KOPT-K1 (cell line): ENCODE measurements around the gene NBDY.
"Not testable (repeated sequence)": the region's sequence is repeated elsewhere in the genome, so short reads cannot be mapped to it uniquely, and the experiment has no call there.

Source experiments
- H3K27ac ChIP-seq: fragments of 200-600 bp; sonication (generic); 2 replicates; pipeline ENCODE4 v1.5.1; 2016; ENCODE audit warnings: antibody characterized with exemption, mild to moderate bottlenecking, low read depth, low read length; ENCODE audit not compliant: poor library complexity, severe bottlenecking
- H3K36me3 ChIP-seq: fragments of 200-600 bp; sonication (generic); 2 replicates; pipeline ENCODE4 v1.5.1; 2017; ENCODE audit warnings: antibody characterized with exemption, mild to moderate bottlenecking, low read length, moderate library complexity; ENCODE audit not compliant: insufficient read depth
- H3K9me3 ChIP-seq: fragments of 200-600 bp; sonication (generic); 2 replicates; pipeline ENCODE4 v1.5.1; 2017; ENCODE audit warnings: antibody characterized with exemption, low read length, mild to moderate bottlenecking; ENCODE audit not compliant: insufficient read depth, poor library complexity, severe bottlenecking

The NBDY gene

DNA sequence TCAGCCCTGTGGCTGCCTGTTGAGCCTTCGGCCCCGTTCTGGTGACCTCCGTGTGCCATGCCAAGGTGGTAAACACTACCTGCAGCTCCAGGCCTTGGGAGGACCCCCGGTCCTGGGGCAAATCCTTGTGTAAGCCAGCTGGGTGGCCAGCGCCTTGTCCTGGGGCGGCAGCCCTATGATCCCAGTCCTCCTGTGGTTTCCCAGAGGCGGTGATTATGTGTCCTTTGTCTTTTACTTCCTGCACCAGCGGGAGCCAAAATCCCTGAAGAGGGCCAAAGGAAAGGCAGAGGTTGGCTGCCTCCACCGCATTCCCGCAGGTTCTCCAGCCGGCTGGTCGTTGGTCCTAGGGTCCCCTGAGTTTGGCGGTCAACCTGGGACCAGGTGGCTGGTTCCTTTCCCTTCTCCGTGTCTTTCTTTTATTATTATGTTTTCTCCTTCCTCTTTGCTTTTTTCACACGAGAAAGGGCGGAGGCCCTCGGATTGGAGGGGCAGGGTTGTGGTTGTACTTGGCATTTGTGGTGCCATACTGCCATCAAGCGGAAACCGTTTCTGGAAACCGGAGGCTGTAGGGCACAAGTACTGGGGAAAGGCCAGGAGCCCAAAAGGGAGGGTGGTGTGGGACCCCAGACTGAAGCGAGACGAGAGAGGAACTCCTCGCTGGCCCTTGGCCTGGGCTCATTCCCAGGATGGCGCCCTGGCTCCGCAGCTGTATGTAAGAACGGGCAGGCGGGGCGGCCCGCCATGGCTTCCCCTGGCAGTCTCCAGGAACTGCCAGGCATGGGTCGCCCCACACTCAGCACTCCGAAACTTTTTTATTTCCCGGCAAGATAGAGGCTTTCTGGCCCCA is 43.9 kb downstream of the NBDY start:
- H3K27ac ChIP-seq, H3K9me3 ChIP-seq, H3K36me3 ChIP-seq: not testable (repeated sequence)

DNA sequence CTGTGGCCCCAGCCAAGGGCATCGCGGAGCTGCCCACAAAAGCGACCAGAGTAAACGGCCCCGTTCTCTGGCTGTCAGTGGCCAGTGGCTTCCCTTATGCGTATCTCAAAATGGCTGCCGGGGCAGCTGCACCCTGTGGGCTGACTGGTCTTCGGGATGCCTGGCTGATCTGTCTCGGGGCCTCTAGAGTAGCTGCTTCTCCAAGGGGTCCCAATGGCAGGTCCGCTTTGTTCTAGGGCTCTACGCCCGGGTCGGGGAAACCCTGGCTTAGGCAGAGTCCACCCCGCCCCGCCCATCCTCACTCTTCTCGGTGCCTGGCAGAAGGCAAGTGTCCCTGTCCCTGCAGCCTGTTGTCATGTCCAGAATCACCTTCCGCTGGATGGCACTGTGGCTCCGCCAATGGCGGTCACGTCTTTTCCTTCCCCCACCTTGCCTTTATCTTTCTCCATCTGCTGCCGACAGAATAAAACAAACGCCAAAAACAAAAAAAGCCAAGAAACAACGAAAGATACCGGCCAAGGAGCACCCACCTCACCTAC is 44.5 kb downstream of the NBDY start:
- not testable (repeated sequence) for H3K27ac ChIP-seq, H3K9me3 ChIP-seq, H3K36me3 ChIP-seq

DNA sequence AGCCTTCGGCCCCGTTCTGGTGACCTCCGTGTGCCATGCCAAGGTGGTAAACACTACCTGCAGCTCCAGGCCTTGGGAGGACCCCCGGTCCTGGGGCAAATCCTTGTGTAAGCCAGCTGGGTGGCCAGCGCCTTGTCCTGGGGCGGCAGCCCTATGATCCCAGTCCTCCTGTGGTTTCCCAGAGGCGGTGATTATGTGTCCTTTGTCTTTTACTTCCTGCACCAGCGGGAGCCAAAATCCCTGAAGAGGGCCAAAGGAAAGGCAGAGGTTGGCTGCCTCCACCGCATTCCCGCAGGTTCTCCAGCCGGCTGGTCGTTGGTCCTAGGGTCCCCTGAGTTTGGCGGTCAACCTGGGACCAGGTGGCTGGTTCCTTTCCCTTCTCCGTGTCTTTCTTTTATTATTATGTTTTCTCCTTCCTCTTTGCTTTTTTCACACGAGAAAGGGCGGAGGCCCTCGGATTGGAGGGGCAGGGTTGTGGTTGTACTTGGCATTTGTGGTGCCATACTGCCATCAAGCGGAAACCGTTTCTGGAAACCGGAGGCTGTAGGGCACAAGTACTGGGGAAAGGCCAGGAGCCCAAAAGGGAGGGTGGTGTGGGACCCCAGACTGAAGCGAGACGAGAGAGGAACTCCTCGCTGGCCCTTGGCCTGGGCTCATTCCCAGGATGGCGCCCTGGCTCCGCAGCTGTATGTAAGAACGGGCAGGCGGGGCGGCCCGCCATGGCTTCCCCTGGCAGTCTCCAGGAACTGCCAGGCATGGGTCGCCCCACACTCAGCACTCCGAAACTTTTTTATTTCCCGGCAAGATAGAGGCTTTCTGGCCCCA is 49.3 kb downstream of the NBDY start:
- H3K9me3 ChIP-seq, H3K36me3 ChIP-seq, H3K27ac ChIP-seq: not testable (repeated sequence)

DNA sequence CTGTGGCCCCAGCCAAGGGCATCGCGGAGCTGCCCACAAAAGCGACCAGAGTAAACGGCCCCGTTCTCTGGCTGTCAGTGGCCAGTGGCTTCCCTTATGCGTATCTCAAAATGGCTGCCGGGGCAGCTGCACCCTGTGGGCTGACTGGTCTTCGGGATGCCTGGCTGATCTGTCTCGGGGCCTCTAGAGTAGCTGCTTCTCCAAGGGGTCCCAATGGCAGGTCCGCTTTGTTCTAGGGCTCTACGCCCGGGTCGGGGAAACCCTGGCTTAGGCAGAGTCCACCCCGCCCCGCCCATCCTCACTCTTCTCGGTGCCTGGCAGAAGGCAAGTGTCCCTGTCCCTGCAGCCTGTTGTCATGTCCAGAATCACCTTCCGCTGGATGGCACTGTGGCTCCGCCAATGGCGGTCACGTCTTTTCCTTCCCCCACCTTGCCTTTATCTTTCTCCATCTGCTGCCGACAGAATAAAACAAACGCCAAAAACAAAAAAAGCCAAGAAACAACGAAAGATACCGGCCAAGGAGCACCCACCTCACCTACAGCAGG is 50.0 kb downstream of the NBDY start:
- not testable (repeated sequence) for H3K36me3 ChIP-seq, H3K27ac ChIP-seq, H3K9me3 ChIP-seq

DNA sequence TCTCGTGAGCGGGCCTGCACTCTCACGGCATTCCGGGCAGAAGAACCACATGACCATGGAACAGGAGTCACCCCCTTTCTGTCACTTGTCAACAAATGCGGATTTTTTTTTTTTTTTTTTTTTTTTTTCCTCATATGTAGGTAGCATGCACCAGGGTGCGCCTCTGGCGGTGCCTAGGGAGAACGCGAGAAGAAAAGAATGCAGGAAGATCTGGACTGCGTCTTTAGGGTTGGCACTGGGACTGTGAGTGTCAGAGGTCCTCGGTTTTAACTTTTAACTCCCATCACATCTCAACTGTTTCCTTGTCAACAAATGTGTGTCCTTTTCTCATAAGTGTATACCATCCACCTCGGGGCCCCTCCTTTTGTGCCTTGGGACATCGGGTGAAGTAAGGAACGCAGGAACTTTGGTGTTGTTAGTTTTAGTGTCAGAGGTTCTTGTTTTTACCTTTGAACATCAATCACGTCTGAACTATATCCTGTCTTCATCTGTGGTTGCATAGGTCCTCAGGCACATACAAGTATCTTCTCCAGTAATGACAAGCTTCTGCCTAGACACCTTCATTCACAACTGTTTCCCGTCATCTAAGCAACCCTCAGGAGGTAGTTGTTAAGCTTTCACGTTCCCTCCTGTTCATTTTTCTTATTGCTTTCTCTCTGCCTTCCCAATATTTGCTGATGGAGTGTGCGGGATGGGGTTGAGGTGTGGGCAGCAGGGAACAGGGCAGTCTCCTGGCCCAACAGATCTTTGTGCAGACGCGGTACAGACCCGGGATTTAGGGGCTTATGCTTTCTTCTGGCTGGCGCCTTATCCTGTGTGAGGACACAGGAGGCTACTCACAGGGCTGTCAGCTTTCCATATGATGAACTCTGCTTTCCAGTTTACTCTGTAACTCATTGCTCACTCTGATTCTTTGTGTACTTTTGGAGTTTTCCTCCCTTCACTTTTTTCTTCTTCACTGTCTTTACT is 51.9 kb downstream of the NBDY start:
- H3K27ac ChIP-seq, H3K36me3 ChIP-seq, H3K9me3 ChIP-seq: not testable (repeated sequence)

DNA sequence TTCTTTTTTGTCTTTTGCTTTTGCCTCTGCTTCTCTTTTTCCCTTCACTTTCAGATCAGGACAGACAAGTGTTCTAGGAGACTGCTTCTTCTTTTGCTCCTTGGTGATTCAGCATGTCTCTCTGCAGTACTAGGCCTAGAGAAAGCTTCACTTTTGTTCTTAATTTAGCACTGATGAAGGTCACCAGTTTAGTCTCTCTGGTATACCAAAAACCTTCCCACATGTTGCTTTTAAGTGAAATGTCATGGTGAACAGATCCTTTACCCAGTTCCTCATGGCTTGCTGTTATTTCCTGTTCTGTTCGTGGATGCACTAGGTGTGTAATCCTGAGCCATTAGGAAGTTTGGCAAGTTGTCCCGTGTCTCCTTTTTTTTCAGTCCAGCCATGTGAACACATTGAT is 53.3 kb downstream of the NBDY start:
- Histone ChIP-seq H3K27ac (no peak overlapping the region), H3K9me3 (no peaks in the 10 kb centered on the region), H3K36me3 (no peaks in the 10 kb centered on the region; the same call in 1 of the 2 replicates)

DNA sequence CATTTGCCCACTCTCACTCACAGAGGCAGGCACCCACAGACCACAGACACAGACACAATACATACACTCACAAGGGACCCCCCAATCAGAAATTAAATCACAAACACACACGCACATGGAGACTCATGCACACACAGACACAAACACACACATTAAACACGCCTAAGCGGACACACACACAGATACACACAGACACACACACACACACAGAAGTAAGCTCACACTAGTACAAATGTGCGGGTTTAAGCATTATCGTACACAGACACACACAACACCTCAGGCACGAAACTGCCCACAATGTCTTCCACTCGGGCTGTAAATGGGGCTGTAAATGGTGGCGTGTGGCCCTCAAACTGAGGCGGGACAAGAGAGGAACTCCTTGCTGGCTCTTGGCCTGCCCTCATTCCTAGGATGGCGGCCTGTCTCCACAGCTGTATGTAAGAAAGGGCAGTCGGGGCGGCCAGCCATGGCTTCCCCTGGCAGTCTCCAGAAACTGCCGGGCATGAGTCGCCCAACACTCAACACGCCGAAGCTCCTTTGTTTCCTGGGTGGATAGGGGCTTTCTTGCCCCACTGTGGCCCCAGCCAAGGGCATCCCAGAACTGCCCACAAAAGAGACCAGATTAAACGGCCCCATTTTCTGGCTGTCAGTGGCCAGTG is 53.9 kb downstream of the NBDY start:
- H3K9me3 ChIP-seq: no peaks in the 10 kb centered on the region
- no peak overlapping the region for H3K27ac ChIP-seq
- H3K36me3 ChIP-seq: no peaks in the 10 kb centered on the region; the same call in 1 of the 2 replicates

DNA sequence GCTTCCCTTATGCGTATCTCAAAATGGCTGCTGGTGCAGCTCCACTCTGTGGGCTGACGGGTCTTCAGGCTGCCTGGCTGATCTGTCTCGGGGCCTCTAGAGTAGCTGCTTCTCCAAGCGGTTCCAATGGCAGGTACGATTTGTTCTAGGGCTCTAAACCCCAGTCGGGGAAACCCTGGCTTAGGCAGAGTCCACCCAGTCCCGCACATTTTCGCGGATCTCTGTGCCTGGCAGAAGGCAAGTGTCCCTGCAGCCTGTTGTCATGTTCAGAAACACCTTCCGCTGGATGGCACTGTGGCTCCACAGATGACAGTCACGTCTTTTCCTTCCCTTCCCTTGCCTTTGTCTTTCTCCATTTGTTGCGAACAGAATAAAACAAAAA is 54.4 kb downstream of the NBDY start:
- no peaks in the 10 kb centered on the region; the same call in 1 of the 2 replicates for H3K36me3 ChIP-seq
- no peak overlapping the region for H3K27ac ChIP-seq
- H3K9me3 ChIP-seq: no peaks in the 10 kb centered on the region

DNA sequence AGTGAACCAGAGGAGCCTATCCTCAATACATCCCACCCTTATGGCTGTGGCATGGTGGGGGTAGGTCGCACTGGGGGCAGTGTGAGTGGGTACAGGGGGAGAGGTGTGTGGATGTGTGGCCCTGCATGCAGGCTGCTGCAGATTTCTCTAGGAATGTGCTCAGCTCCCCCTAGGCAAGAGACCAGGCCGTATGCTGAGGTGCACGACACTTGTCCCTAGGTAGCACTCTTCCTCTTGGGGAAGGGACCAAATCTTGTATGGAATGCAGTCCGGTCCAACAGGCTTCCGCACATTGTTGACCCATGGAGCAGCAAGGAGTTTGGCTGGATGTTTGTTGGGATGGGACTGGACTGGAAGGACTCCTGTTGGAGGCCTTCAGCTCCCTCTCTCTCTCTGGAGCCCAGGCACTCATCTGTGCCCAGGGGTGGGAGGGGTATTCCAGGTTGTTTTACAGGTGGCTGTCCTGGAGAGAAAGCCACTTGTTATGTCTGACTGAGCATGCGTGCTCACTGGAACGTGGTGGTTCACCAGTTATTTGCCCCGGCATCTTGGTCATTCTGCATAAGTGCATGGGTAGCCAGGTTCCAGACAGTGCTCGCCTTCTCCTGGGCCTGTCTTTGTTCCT is 55.1 kb downstream of the NBDY start:
- no peak overlapping the region for H3K27ac ChIP-seq
- no peaks in the 10 kb centered on the region for H3K9me3 ChIP-seq

DNA sequence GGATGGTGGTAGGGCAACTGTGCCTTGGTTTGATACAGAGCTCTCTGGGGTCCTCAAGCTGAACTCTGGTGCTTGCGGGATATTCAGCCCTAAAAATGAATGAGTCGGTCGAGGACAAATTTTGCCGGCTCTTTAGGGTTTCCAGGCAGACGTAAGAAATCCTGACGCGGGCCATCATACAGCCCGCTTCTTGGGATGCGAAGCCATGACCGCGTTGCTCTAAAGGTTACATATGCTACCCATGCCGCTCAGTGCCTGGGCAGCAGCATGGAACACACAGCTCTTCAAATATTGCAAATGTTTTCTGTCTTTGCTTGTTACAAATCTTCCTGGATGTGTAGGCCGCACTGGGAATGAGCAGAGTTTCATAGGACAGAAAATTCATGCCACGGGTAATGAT is 55.6 kb downstream of the NBDY start:
- Histone ChIP-seq H3K9me3 (no peaks in the 10 kb centered on the region), H3K36me3 (no peaks in the 10 kb centered on the region; the same call in 1 of the 2 replicates), H3K27ac (no peak overlapping the region)

More for the DNA sequence above, 55.1 kb downstream of the NBDY start:
- H3K36me3 ChIP-seq: no peaks in the 10 kb centered on the region; the same call in 1 of the 2 replicates

DNA sequence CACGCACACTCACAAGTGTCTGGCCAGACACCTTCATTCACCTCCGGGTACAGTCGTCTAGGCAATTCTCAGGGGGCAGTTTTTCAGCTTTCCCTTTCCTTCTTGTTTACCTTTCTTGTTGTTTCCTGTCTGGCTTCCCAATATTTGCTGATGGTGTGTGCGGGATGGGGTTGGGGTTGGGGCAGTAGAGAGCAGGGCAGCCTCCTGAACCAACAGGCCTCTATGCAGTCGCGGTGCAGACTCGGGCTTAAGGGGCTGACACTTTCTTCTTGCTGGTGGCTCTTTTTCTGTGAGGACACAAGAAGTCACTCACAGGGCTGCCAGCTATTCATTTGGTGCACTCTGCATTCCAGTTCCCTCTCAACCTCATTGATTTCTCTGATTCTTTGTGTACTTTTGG is 56.4 kb downstream of the NBDY start:
- H3K36me3 ChIP-seq: no peaks in the 10 kb centered on the region; the same call in 1 of the 2 replicates
- H3K9me3 ChIP-seq: no peaks in the 10 kb centered on the region
- no peak overlapping the region for H3K27ac ChIP-seq

DNA sequence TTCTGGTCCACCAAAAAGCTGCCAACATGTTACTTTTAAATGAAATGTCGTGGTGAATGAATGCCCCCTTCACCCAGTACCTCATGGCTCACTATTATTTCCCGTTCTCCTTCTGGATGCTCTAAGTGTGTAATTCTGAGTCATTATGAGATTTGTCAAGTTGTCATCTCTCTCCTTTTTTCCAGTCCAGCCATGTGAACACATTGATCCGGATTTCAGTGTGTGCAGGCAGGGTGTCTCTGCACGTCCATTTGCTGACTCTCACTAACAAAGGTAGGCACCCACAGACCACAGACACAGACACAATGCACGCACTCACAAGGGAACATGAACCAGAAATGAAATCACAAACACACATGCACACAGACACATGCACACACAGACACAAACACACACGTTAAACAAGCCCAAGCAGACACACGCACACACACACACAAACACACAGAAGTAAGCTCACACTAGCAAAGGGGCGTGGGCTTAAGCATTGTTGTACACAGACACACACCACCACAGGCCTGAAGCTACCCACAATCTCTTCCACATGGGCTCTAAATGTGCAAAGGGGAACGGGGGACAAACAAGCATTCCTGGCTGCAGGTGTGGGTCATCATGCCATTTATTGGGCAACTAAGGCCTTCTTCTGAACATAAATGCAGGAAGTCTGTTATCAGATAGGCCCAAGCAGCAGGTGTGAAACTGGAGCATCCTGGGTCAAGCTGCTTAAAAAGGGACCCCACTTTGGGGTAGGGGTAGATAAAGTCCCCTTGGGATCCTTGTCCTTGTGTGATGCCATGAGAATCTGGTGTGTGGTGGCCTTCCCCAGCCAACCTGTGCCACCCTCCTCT is 58.1 kb downstream of the NBDY start:
- Histone ChIP-seq H3K27ac (no peak overlapping the region), H3K9me3 (no peaks in the 10 kb centered on the region), H3K36me3 (peaks cover 3% of the 10 kb centered on the region; the same call in 1 of the 2 replicates)

DNA sequence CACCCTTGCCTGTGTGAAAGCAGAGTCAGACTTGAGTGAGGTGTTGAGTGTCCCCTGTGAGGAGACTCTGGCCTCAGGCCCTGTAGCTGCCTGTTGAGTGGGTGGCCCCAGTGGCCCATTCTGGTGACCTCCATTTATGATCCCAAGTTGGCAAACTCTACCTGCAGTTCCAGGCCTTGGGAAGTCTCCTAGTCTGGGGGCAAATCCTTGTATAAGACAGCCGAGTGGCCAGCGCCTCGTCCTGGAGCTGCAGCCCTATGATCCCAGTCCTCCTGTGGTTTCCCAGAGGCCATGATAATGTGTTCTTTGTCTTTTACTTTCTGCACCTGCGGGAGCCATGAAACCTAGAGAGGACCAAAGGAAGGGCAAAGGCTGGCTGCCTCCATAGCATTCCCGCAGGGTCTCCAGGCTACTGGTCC is 58.7 kb downstream of the NBDY start:
- peaks cover 8% of the 10 kb centered on the region; the same call in 1 of the 2 replicates for H3K36me3 ChIP-seq
- no peak overlapping the region for H3K27ac ChIP-seq
- no peaks in the 10 kb centered on the region for H3K9me3 ChIP-seq
